ENCODE measurements around the gene SREK1IP1.
"Not testable (repeated sequence)": the region's sequence is repeated elsewhere in the genome, so short reads cannot be mapped to it uniquely, and the experiment has no call there.

DNA sequence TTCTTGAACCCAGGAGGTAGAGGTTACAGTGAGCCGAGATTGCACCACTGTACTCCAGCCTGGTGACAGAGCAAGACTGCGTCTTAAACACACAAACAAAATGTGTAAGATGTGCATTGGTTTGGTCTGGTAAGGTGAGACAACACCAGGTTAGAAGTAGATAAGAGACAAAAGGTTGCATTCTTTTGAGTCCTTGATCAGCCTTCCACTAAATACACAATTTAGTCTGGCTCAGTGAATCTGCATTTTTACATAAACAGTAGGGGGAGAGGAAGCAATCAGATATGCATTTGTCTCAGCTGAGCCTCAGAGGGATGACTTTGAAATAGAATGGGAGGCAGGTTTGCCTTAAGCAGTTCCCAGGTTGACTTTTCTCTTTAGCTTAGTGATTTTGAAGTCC, 62.4 kb downstream of the SREK1IP1 start:
- TF ChIP-seq POLR2A, POLR2AphosphoS5, EP300 (IDR thresholded peaks at IDR 0.05): not testable (repeated sequence)
- TF ChIP-seq, protein P1, sequence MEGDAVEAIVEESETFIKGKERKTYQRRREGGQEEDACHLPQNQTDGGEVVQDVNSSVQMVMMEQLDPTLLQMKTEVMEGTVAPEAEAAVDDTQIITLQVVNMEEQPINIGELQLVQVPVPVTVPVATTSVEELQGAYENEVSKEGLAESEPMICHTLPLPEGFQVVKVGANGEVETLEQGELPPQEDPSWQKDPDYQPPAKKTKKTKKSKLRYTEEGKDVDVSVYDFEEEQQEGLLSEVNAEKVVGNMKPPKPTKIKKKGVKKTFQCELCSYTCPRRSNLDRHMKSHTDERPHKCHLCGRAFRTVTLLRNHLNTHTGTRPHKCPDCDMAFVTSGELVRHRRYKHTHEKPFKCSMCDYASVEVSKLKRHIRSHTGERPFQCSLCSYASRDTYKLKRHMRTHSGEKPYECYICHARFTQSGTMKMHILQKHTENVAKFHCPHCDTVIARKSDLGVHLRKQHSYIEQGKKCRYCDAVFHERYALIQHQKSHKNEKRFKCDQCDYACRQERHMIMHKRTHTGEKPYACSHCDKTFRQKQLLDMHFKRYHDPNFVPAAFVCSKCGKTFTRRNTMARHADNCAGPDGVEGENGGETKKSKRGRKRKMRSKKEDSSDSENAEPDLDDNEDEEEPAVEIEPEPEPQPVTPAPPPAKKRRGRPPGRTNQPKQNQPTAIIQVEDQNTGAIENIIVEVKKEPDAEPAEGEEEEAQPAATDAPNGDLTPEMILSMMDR (IDR thresholded peaks at IDR 0.05): not testable (repeated sequence)
